ENCODE data around the gene TST. TPM values are rescaled to one million over a fixed set of nuclear protein-coding genes. Genes with fewer than 3 reads are reported as not detected.

The TST gene
- total and polyA plus RNA-seq, 9 of the 15 experiments (the other 6 are each of a cell fraction or from before 2014, with no cell fraction given) = 1.4 to 26.9 (median 12.4) TPM

- FAIRE-seq = peak; percentile 46
- ChIA-PET CTCF (ENCODE audit: low intra/inter-chr PET ratio) (interaction anchor here (0.6 to 1.8 kb wide), 4 partner anchors 39 to 197 kb away, joined by 3 to 10 read pairs (median 5); no protein-coding TSS in a partner anchor), POLR2A (interaction anchor here (0.6 to 1.8 kb wide), 4 partner anchors 9 to 677 kb away, joined by 3 to 6 read pairs (median 3); no protein-coding TSS in a partner anchor)
- Histone ChIP-seq H3K4me3 (peak overlapping the region; percentile 32), H4K20me1 (replicated peaks; ENCODE audit: control insufficient read depth, insufficient read depth, low read length) (no peaks in the 10 kb centered on the region), H3K9ac (ENCODE audit: insufficient read depth in 1 of 2, low read depth in 2 of 2, low read length in 2 of 2) (peak overlapping the region; percentile 3 to 44; a peak in 3 of 4 replicates), H3K27me3 (ENCODE audit: control insufficient read depth in 2 of 2, insufficient read depth in 2 of 2, low read length in 2 of 2) (no peaks in the 10 kb centered on the region; a peak in 1 of 5 replicates), H2AFZ (ENCODE audit: low read depth, low read length) (peak overlapping the region; percentile 92), H3K9me1 (ENCODE audit: control insufficient read depth, insufficient read depth, low read length) (no peaks in the 10 kb centered on the region), H3K9me3 (replicated peaks; ENCODE audit: control insufficient read depth, insufficient read depth, low read depth, low read length) (no peaks in the 10 kb centered on the region), H3K36me3 (ENCODE audit: control insufficient read depth, insufficient read depth, low read length) (no peaks in the 10 kb centered on the region), H3K79me2 (ENCODE audit: control insufficient read depth, insufficient read depth, low read length) (no peaks in the 10 kb centered on the region), H3K27ac (ENCODE audit: extremely low read depth, low read depth, low read length) (no peak overlapping the region; the same call in 2 of the 3 replicates), H3K4me1 (replicated peaks in 1 of 2; ENCODE audit: control insufficient read depth in 2 of 2, insufficient read depth in 2 of 2, low read length in 2 of 2) (peaks cover 18 to 31% of the 10 kb centered on the region in 2 experiments; a peak in 4 of 5 replicates), H3K4me2 (ENCODE audit: insufficient read depth, low read length) (peak overlapping the region; percentile 80)
- intact Hi-C loops (cut with micrococcal nuclease) (loop anchor here (5.0 kb wide), 4 partner anchors 105 to 430 kb away; no protein-coding TSS in a partner anchor), in situ Hi-C loops (cut with MboI) (no loop called here)
- peak; percentile 63 to 79 (median 70) for DNase-seq (ENCODE audit: extremely low read depth in 1 of 4, low spot score in 3 of 4)
- BruUV-seq (replicated peaks) = TSS peak; percentile 73
- peak; percentile 97 for ATAC-seq
- 10% methylated on average over 11 of the region's 13 CpGs for WGBS (ENCODE audit: insufficient coverage, low coverage, missing lambda C conversion rate)
- TF ChIP-seq EWSR1 (IDR thresholded peaks at IDR 0.05; ENCODE audit: borderline replicate concordance, low read depth, partially characterized antibody) = no peak
- TF ChIP-seq SREBF1 (IDR thresholded peaks at IDR 0.05; ENCODE audit: borderline replicate concordance, low read depth, low read length) = no peak
- TF ChIP-seq CREB3 (tag; conservative IDR thresholded peaks at IDR 0.05; ENCODE audit: low read depth) = peak; percentile 85; the same call in 1 of the 2 replicates
- TF ChIP-seq DMBX1 (CRISPR knock-in tag; IDR thresholded peaks at IDR 0.05; ENCODE audit: borderline replicate concordance) = peak; percentile 86
- no peak for TF ChIP-seq ZNF445 (CRISPR knock-in tag; IDR thresholded peaks at IDR 0.05; ENCODE audit: low read depth)
- TF ChIP-seq CTBP1 (IDR thresholded peaks at IDR 0.05; ENCODE audit: borderline replicate concordance) = peak; percentile 48; the same call in 1 of the 2 replicates
- no peak for TF ChIP-seq ZNF384 (IDR thresholded peaks at IDR 0.05; ENCODE audit: low read depth, low read length)
- TF ChIP-seq PHF8 (IDR thresholded peaks at IDR 0.05; ENCODE audit: borderline replicate concordance, low read length) = no peak; the same call in 1 of the 2 replicates
- TF ChIP-seq CTCFL (IDR thresholded peaks at IDR 0.05; ENCODE audit: borderline replicate concordance, insufficient read depth, low read depth, low read length, poor library complexity, severe bottlenecking) = peak; percentile 46
- no peak for TF ChIP-seq ETS2 (tag; IDR thresholded peaks at IDR 0.05; ENCODE audit: borderline replicate concordance, poor library complexity, severe bottlenecking)
- no peak; the same call in 1 of the 2 replicates for TF ChIP-seq ZNF766 (CRISPR knock-in tag; conservative IDR thresholded peaks at IDR 0.05)
- no peak for TF ChIP-seq MAFF (IDR thresholded peaks at IDR 0.05; ENCODE audit: low read length)
- 0 out of 2 replicates have a peak, but pooled peaks have one; percentile 35 for TF ChIP-seq ZNF584 (CRISPR knock-in tag; IDR thresholded peaks at IDR 0.05; ENCODE audit: low read depth)
These were observed 41.8 kb downstream of the TST start for GRCh38 chr22:36977401-36977861.

Data from K562 (cell line).